Endothelial cell of umbilical vein (primary cell): Measurements from ENCODE around the gene CFAP20DC. TPM values are rescaled to one million over a fixed set of nuclear protein-coding genes. Genes with fewer than 3 reads are reported as not detected.

Experiments
- BruUV-seq: library from RNA; stranded (reverse); fragments of 400-500 nt; replicated peaks from 2 replicates; lab custom pipeline; 2021; lab: Mats Ljungman, UMichigan
- CTCF ChIA-PET: fragments of 300-600, 350-600 bp; sonication (Branson Sonifier 250); formaldehyde crosslinking; loops from one replicate; lab custom pipeline; 2021; ENCODE audit warnings: antibody characterized with exemption, inconsistent platforms; lab: Charles Lee
- POLR2A ChIA-PET: fragments of 300-600, 350-600 bp; sonication (Branson Sonifier 250); formaldehyde crosslinking; loops from one replicate; lab custom pipeline; 2021; ENCODE audit warnings: antibody characterized with exemption, inconsistent platforms; lab: Charles Lee
- DNase-seq: peaks from one replicate; pipeline ENCODE4 v3.0.0-alpha.2; 2011; ENCODE audit warnings: low read depth, low spot score
- FAIRE-seq: peaks from 2 replicates; lab custom pipeline; 2011; peaks lifted over from hg19 to GRCh38; lab: Jason Lieb, UNC
- H2AFZ ChIP-seq: 2 replicates; pipeline ENCODE4 v1.6.0; 2012; ENCODE audit warnings: low read depth, low read length, control low read depth, inconsistent platforms
- H3K27ac ChIP-seq: 2 replicates; pipeline ENCODE4 v1.5.1; 2011; ENCODE audit warnings: low read depth, mild to moderate bottlenecking, control low read depth, low read length, moderate library complexity; ENCODE audit not compliant: insufficient read depth
- H3K27me3 ChIP-seq, 2 experiments: 2 replicates each; pipeline versions ENCODE4 v1.6.0 to v1.6.1; 2011; ENCODE audit warnings: low read length in 2 of 2, mixed read lengths in 1 of 2; ENCODE audit not compliant: control insufficient read depth in 2 of 2, insufficient read depth in 2 of 2
- H3K36me3 ChIP-seq, 2 experiments: 2 replicates in 1 of 2; 3 replicates in 1 of 2; pipeline ENCODE4 v1.5.1; 2011; ENCODE audit warnings: low read length in 2 of 2, mild to moderate bottlenecking in 1 of 2, moderate library complexity in 1 of 2; ENCODE audit not compliant: control insufficient read depth in 2 of 2, insufficient read depth in 2 of 2; ENCODE audit errors: extremely low read depth in 1 of 2
- H3K4me1 ChIP-seq: 3 replicates; pipeline ENCODE4 v1.5.1; 2011; ENCODE audit warnings: mild to moderate bottlenecking, low read length; ENCODE audit not compliant: control insufficient read depth, insufficient read depth; ENCODE audit errors: extremely low read depth
- H3K4me2 ChIP-seq: 2 replicates; pipeline ENCODE4 v1.6.1; 2011; ENCODE audit warnings: low read length, control low read depth, mixed read lengths; ENCODE audit not compliant: insufficient read depth
- H3K4me3 ChIP-seq, 3 experiments: fragments of 200-600 bp in 1 of 3; sonication (generic), shearing (Covaris generic) in 1 of 3; replicated peaks in 1 of 3; 2 replicates each; pipeline ENCODE4 v1.5.1; 2011 to 2016; ENCODE audit warnings: control low read depth in 3 of 3, low read length in 3 of 3, mild to moderate bottlenecking in 2 of 3, inconsistent platforms in 1 of 3, low read depth in 1 of 3, moderate library complexity in 1 of 3; ENCODE audit not compliant: insufficient read depth in 1 of 3
- H3K79me2 ChIP-seq: 2 replicates; pipeline ENCODE4 v1.6.0; 2012; ENCODE audit warnings: low read length, inconsistent platforms; ENCODE audit not compliant: control insufficient read depth, insufficient read depth
- H3K9ac ChIP-seq: replicated peaks from 2 replicates; pipeline ENCODE3; 2011; ENCODE audit warnings: low read length, control low read depth; ENCODE audit not compliant: insufficient read depth; ENCODE audit errors: extremely low read depth
- H3K9me1 ChIP-seq: replicated peaks from 3 replicates; pipeline ENCODE4 v1.6.0; 2011; ENCODE audit warnings: mild to moderate bottlenecking, low read length; ENCODE audit not compliant: control insufficient read depth, insufficient read depth; ENCODE audit errors: extremely low read depth
- H3K9me3 ChIP-seq: replicated peaks from 2 replicates; pipeline ENCODE4 v1.5.1; 2012; ENCODE audit warnings: low read length, inconsistent platforms; ENCODE audit not compliant: control insufficient read depth, insufficient read depth
- H4K20me1 ChIP-seq: replicated peaks from 2 replicates; pipeline ENCODE3; 2011; ENCODE audit warnings: mild to moderate bottlenecking, low read length; ENCODE audit not compliant: control insufficient read depth, insufficient read depth; ENCODE audit errors: extremely low read depth
- EZH2 ChIP-seq: IDR thresholded peaks from 2 replicates; pipeline ENCODE4 v1.6.1; 2012; ENCODE audit warnings: borderline replicate concordance, low read depth, mild to moderate bottlenecking, moderate library complexity, low read length, inconsistent platforms; ENCODE audit not compliant: severe bottlenecking
- FOS ChIP-seq: IDR thresholded peaks from 2 replicates; pipeline ENCODE4 v1.6.1; 2011; ENCODE audit warnings: mild to moderate bottlenecking, low read length, moderate library complexity, borderline replicate concordance; ENCODE audit not compliant: insufficient read depth
- GATA2 ChIP-seq: IDR thresholded peaks from 2 replicates; pipeline ENCODE4 v1.7.0; 2011; ENCODE audit warnings: low read depth, mild to moderate bottlenecking, moderate library complexity, mixed read lengths, low read length; ENCODE audit not compliant: insufficient read length, insufficient read depth
- JUN ChIP-seq: IDR thresholded peaks from 2 replicates; pipeline ENCODE4 v1.6.1; 2011; ENCODE audit warnings: borderline replicate concordance, low read depth; ENCODE audit not compliant: insufficient read length, insufficient read depth
- MYC ChIP-seq: IDR thresholded peaks from one replicate; pipeline ENCODE4 v1.6.1; 2011; ENCODE audit warnings: mild to moderate bottlenecking, low read depth, low read length
- POLR2A ChIP-seq: IDR thresholded peaks from 2 replicates; pipeline ENCODE4 v1.6.1; 2012; ENCODE audit warnings: low read depth, mild to moderate bottlenecking, control low read depth, low read length
- POLR2AphosphoS5 ChIP-seq: IDR thresholded peaks from 2 replicates; pipeline ENCODE4 v1.6.1; 2012; ENCODE audit warnings: low read depth, mild to moderate bottlenecking, control low read depth, low read length, moderate library complexity; ENCODE audit not compliant: insufficient read depth
- dilution Hi-C: fragments of 300-500 bp; cut with MboI; formaldehyde crosslinking; loops from one replicate; pipeline ENCODE4 v1.15.0; 2019; ENCODE audit warnings: low sequenced_read_pairs; ENCODE audit not compliant: extremely low pct_ligation_motif_present
- intact Hi-C: fragments of 100-400 bp; cut with micrococcal nuclease; formaldehyde crosslinking; loops from one replicate; pipeline ENCODE4 v1.10.0; 2022
- polyA plus RNA-seq, 4 experiments: library from polyadenylated mRNA; depleted of rRNA in 3 of 4; stranded (reverse) in 3 of 4; unstranded in 1 of 4; fragments of >200 nt; gene quantifications; 2 replicates each; pipeline versions ENCODE4 v1.2.1 to v1.2.3, GENCODE V29; 2011 to 2012; ENCODE audit warnings: missing spikeins in 1 of 4
- total RNA-seq: library from RNA; stranded (reverse); gene quantifications from 2 replicates; pipeline ENCODE4 v1.2.3, GENCODE V29; 2021
- TF ChIP-seq, protein P1 (sequence below), 2 donors: IDR thresholded peaks; 1 replicate in 1 of 2; 2 replicates in 1 of 2; pipeline ENCODE4 v1.5.1; 2011; ENCODE audit warnings: low read length in 2 of 2, mild to moderate bottlenecking in 2 of 2, moderate library complexity in 2 of 2, control low read depth in 1 of 2, inconsistent platforms in 1 of 2, low read depth in 1 of 2; ENCODE audit not compliant: insufficient read depth in 1 of 2; ENCODE audit errors: extremely low read depth in 1 of 2
- TF ChIP-seq, protein P2 (sequence below): IDR thresholded peaks from 2 replicates; pipeline ENCODE4 v1.6.1; 2011; ENCODE audit not compliant: insufficient read depth, insufficient read length

Gene CFAP20DC
- total and polyA plus RNA-seq, 2 donors (not counting 3 experiments of a cell fraction or from before 2014, with no cell fraction given) = 0.92 to 2.1 TPM

DNA sequence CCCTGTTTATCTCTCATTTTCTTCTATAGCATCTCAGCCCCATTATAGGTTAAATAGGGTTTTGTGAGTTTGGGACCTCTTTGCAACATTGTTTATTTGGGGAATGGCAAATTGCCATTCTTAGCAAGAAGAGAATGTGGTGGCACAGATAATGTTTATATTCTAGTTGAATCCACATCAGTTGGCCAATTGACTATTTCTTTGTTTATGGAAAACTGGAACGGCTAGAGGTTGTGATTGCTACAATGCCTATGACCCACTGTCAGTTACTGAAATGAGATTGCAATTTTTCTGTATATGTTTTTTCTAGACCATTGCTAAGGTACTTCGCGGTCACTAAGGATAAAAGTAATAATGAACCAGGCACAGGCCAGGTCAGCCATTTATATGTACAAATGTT lies 44.6 kb upstream of the CFAP20DC start:
- no peak overlapping the region for H3K9ac ChIP-seq
- no peak overlapping the region for H3K4me3 ChIP-seq
- TF ChIP-seq MYC (no peak), POLR2A (no peak), GATA2 (no peak), EZH2 (no peak), FOS (no peak), POLR2AphosphoS5 (no peak), JUN (no peak)
- TF ChIP-seq, protein P1, sequence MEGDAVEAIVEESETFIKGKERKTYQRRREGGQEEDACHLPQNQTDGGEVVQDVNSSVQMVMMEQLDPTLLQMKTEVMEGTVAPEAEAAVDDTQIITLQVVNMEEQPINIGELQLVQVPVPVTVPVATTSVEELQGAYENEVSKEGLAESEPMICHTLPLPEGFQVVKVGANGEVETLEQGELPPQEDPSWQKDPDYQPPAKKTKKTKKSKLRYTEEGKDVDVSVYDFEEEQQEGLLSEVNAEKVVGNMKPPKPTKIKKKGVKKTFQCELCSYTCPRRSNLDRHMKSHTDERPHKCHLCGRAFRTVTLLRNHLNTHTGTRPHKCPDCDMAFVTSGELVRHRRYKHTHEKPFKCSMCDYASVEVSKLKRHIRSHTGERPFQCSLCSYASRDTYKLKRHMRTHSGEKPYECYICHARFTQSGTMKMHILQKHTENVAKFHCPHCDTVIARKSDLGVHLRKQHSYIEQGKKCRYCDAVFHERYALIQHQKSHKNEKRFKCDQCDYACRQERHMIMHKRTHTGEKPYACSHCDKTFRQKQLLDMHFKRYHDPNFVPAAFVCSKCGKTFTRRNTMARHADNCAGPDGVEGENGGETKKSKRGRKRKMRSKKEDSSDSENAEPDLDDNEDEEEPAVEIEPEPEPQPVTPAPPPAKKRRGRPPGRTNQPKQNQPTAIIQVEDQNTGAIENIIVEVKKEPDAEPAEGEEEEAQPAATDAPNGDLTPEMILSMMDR (IDR thresholded peaks at IDR 0.05; ENCODE audit: extremely low read depth in 1 of 2, insufficient read depth in 1 of 2, low read depth in 1 of 2, low read length in 2 of 2) = no peak
- TF ChIP-seq, protein P2, sequence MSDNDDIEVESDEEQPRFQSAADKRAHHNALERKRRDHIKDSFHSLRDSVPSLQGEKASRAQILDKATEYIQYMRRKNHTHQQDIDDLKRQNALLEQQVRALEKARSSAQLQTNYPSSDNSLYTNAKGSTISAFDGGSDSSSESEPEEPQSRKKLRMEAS = no peak
- no peaks in the 10 kb centered on the region for H3K36me3 ChIP-seq
- no peak overlapping the region for H3K27ac ChIP-seq
- no peaks in the 10 kb centered on the region for H3K79me2 ChIP-seq
- no peaks in the 10 kb centered on the region for H3K27me3 ChIP-seq
- ChIA-PET POLR2A (no interaction called here), CTCF (no interaction called here)
- H3K4me2 ChIP-seq = no peak overlapping the region
- BruUV-seq = no TSS peak
- dilution Hi-C loops (no loop called here), intact Hi-C loops (no loop called here)
- no peaks in the 10 kb centered on the region for H3K4me1 ChIP-seq
- no peaks in the 10 kb centered on the region for H4K20me1 ChIP-seq
- H3K9me1 ChIP-seq = no peaks in the 10 kb centered on the region
- DNase-seq (no peak), FAIRE-seq (no peak)
- H2AFZ ChIP-seq = no peak overlapping the region
- no peaks in the 10 kb centered on the region for H3K9me3 ChIP-seq
